Stimulated activated CD8-positive, alpha-beta memory T cell treated with anti-CD3 and anti-CD28 coated beads, Interleukin-4, amount 100 ng/mL, for 4 hours (primary cell): ENCODE results near the gene SLC24A4.

Experiments
- DNase-seq, 2 donors: peaks; one replicate each; pipeline ENCODE4 v3.0.0-alpha.2; 2020; ENCODE audit warnings: low read depth in 2 of 2, low spot score in 1 of 2

Gene SLC24A4

DNA sequence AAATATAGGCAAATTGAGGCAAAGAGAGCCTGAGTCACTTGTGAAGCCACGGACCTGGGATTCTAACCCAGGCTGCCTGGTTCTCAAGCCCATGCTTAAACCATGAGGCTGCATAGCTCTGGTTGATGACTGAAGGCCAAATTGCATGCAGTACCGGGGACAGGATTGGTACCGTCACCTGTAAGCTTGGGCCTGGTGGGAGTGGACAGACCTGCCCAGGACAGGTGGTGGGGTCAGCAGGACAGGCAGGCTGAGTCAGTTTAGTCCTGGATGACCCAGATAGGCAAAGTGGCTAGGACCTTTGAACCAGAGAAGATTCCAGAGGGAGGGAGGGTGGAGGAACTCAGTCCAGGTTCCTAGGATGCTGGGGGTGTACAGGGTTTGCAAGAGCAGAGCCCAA is 216.5 kb downstream of the SLC24A4 start:
- no peak for DNase-seq

DNA sequence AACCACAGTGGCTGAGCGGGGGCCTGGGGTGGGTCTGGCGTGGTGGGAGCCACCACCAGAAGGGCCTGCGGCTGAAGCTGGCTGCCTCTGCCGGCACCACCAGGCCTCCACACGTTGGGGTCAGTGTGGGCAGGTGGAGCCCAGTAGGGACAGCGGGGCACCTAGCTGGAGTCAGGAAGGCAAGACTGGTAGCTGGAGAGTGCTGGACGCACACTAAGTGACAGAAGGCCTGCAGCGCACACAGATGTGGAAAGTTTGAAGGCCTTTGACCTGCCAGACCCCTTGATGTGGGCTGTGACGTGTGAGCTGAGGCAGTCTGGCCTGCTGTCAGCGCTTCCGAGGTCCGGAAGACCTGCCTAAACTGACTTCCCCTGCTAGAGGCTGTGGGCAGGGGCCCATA is 216.9 kb downstream of the SLC24A4 start:
- no peak for DNase-seq

DNA sequence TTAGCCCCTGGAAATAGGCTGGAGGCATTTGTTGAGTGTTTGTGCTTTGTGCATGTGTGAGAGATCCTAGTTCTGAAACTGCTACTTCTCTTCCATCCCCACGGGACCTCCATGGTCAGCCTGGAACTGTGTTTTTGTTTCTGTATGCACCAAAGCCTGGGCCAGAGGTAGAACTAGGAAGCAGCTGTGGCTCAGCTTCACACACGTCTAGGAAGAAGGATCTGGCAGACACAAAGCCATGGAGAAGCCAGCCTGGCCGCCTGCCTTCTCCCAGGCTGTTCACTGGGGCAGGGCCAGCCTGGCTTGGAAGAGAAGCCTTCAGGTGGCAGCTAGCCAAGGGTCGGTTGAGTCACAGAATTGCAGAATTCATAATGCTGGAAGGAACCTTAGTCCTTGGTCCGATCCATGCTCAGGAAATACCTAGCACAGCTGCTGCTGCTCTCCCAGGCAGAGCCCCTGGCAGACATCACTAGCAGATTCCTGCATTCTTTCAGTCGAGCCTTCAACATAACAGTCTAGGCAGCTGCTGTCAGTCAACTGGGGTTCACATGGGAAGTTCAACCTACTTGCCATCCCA is 217.6 kb downstream of the SLC24A4 start:
- no peak for DNase-seq

DNA sequence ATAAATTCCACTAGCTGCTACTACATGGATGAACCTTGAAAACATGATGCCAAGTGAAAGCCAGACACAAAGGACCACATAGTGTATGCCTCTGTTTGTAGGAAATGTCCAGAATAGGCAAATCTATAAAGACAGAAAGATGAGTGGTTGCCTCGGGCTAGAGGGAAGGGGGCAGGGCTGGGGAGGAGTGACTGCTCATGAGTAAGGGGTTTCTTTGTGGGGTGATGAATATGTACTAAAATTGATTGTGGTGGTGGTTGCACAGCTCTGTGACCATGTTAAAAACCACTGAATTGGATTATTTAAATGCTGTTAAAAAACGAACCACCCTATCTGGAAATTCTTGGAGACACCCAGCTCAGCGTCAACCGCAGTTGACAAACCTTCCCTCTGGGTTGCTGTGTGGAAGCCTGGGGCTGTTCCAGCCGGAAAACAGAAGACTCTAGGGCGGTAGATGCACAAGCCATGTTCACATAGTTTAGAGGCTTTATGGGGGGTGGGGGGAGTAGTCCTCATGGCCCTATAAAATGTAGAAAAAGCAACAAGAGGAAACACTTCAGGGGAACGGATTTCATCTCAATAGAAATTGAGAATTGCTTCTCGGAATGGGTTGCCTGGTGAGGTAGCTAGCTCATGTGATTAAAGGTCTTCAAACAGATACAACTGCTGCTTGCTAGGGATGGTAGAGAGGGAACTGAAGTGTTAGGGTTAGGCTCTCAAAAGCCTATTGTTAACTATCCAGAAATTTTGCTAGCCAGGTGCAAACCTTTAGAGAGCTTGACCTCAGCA is 220.0 kb downstream of the SLC24A4 start:
- DNase-seq, result no peak

DNA sequence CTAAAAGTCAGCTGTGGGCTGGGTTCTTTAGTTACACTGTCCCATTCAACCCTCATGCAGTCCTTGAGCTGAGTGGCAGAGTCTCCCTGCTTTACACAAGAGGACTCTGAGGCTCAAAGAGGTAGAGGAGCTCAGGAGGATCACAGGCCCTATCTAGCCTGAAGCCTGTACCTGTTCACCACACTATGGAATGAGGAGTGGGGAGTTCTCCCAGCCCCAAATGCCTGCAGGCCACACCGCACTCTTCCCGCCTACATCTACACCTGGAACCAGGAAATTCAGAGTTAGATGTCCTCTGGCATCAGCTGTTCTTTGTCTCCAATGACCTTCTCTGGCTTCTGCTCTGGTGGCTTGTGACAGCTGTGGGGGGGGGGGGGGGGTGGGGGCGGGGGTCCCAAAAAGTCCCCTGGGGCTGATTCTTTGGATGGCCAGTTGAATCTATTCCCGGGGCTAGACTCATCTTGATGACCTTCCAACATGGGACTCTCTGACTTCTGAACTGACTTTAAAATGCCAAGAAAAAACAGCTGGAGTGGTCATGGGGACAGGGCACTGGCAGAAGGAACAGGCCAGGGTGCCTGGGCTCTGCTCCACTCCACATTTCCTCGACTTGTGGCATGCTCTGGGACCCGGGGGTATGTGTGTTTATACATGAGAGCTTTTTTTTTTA is 221.2 kb downstream of the SLC24A4 start:
- no peak for DNase-seq

DNA sequence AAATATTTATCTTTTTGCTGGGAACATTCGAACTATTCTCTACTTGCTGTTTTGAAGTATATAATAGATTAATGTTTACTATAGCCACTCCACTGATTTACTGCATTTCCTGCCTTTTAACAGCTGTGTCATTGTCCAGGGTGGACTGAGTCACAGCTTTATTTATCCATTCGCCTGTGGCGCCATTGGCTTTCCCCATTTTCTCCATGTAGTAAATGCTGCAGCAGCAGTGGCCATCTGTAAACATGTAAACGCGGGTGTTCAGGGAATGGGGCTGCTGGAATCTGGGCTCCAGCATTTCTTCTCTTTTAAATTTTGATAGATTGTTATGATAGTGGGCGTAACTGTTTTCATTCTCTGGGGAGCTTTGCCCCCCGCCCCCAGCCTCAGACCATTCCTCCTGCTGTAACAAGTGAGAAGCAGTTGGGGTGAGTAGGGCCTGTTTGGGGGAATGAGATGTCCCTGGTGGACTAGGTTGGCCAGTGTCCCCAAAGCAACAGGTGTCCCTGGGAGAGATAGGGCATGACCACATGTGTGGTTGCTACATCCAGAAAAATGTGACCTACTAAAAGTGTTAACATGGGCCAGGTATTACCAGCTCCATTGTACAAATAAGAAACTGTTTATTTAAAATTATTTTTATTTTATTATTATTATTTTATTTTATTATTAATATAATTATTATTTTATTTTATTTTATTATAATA is 223.5 kb downstream of the SLC24A4 start:
- no peak for DNase-seq

DNA sequence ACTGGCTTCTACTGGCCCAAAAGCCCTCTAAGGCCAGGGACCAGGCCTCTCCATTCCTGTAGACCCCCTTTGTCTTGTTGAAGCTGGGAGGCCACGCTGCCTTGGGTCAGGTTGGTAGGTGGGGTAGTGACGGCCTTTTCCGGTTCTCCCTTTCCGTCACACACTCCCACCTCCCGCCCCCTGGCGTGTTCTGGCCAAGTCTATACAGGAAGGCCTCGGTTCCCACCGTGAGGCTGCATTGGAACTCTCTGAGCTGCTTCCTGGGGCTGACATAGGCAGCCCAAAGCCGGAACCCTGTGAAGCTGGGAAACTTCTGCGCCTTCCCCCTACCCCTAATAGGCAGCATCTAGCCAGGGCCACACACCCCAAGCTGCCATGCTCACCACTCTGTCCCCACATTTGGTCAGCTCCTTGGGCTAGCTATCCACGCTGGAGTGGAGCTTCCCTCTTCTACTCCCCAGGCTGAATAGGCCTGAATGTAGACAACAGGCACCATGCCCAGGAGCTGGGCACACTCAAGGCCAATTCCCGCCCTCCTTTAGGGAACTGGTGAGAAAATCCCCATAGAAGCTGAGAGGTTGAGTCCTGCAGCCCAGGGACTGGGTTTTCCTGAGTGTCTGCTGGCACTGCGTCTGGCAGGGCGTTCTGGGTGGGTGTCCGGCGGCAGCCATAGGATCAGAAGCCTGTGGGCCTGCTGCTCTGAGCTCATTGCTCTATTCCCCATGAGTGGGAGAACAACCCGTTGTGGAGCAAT is 226.3 kb downstream of the SLC24A4 start:
- no peak for DNase-seq

DNA sequence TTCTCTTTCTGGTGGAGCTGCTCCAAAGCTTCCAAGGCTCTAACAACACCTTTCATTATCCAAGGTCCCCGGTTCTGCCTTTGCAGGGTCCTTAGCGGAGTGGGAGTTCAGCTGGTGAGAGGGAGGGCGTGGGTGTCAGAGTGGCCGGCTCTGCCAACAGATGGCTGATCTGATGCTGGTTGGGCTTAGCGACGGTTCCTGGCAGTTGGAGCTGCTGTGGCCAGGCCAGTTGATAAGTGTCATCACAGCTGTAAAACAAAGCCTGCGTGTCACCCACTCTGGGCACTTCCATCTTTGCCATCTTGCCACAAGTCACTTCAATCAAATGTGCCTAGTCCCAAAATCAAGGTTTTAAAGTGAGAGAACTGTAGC is 226.9 kb downstream of the SLC24A4 start:
- no peak for DNase-seq
